ENCODE results near the gene SRPK2. TPM values are rescaled to one million over a fixed set of nuclear protein-coding genes. Genes with fewer than 3 reads are reported as not detected.
A peak's percentile ranks its signal among the peaks of the same experiment; 100 is the strongest.

Gene SRPK2
- total RNA-seq, 1 experiment from 2014 or later = 50.5 TPM

DNA sequence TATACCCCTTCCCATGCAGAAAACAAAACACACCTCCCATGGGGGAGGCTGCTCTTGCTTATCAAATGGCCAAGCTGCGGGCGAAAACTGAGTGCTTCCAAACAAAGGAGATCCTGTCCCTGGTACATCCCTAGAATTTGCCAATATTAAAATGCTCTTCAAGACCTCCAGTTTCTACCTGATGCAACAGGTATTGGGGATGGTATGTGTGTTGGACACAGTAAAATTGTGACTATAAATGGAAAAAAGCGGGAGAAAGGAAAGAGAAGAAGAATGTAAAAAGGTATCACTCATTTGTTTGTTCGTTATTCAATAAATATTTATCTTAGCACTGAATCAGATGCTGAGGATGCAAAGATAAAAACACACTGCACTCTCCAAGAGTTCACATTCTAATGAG is 250.8 kb downstream of the SRPK2 start:
- Mint-ChIP-seq H3K27ac (peak overlapping the region; percentile 0; the same call in 1 of the 2 replicates), H3K4me1 (no peaks in the 10 kb centered on the region), H3K9me3 (no peaks in the 10 kb centered on the region), H3K27me3 (ENCODE audit: low read depth) (no peaks in the 10 kb centered on the region), H3K36me3 (peaks cover 23% of the 10 kb centered on the region), H3K4me3 (no peak overlapping the region)
- ChIA-PET POLR2A (no interaction called here), CTCF (no interaction called here)
- TF ChIP-seq ETV6 (CRISPR knock-in tag; IDR thresholded peaks at IDR 0.05) = no peak
- TF ChIP-seq, protein P1, sequence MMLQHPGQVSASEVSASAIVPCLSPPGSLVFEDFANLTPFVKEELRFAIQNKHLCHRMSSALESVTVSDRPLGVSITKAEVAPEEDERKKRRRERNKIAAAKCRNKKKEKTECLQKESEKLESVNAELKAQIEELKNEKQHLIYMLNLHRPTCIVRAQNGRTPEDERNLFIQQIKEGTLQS (CRISPR knock-in tag; conservative IDR thresholded peaks at IDR 0.05) = no peak
- TF ChIP-seq, protein P2, sequence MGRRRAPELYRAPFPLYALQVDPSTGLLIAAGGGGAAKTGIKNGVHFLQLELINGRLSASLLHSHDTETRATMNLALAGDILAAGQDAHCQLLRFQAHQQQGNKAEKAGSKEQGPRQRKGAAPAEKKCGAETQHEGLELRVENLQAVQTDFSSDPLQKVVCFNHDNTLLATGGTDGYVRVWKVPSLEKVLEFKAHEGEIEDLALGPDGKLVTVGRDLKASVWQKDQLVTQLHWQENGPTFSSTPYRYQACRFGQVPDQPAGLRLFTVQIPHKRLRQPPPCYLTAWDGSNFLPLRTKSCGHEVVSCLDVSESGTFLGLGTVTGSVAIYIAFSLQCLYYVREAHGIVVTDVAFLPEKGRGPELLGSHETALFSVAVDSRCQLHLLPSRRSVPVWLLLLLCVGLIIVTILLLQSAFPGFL (CRISPR knock-in tag; IDR thresholded peaks at IDR 0.05; ENCODE audit: borderline replicate concordance) = no peak
- TF ChIP-seq SMAD4 (CRISPR knock-in tag; IDR thresholded peaks at IDR 0.05) = no peak
- TF ChIP-seq, protein P3, sequence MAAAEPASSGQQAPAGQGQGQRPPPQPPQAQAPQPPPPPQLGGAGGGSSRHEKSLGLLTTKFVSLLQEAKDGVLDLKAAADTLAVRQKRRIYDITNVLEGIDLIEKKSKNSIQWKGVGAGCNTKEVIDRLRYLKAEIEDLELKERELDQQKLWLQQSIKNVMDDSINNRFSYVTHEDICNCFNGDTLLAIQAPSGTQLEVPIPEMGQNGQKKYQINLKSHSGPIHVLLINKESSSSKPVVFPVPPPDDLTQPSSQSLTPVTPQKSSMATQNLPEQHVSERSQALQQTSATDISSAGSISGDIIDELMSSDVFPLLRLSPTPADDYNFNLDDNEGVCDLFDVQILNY (CRISPR knock-in tag; IDR thresholded peaks at IDR 0.05) = no peak
- TF ChIP-seq, protein P4, sequence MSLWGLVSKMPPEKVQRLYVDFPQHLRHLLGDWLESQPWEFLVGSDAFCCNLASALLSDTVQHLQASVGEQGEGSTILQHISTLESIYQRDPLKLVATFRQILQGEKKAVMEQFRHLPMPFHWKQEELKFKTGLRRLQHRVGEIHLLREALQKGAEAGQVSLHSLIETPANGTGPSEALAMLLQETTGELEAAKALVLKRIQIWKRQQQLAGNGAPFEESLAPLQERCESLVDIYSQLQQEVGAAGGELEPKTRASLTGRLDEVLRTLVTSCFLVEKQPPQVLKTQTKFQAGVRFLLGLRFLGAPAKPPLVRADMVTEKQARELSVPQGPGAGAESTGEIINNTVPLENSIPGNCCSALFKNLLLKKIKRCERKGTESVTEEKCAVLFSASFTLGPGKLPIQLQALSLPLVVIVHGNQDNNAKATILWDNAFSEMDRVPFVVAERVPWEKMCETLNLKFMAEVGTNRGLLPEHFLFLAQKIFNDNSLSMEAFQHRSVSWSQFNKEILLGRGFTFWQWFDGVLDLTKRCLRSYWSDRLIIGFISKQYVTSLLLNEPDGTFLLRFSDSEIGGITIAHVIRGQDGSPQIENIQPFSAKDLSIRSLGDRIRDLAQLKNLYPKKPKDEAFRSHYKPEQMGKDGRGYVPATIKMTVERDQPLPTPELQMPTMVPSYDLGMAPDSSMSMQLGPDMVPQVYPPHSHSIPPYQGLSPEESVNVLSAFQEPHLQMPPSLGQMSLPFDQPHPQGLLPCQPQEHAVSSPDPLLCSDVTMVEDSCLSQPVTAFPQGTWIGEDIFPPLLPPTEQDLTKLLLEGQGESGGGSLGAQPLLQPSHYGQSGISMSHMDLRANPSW (CRISPR knock-in tag; conservative IDR thresholded peaks at IDR 0.05; ENCODE audit: low read depth) = no peak
- TF ChIP-seq, protein P5, sequence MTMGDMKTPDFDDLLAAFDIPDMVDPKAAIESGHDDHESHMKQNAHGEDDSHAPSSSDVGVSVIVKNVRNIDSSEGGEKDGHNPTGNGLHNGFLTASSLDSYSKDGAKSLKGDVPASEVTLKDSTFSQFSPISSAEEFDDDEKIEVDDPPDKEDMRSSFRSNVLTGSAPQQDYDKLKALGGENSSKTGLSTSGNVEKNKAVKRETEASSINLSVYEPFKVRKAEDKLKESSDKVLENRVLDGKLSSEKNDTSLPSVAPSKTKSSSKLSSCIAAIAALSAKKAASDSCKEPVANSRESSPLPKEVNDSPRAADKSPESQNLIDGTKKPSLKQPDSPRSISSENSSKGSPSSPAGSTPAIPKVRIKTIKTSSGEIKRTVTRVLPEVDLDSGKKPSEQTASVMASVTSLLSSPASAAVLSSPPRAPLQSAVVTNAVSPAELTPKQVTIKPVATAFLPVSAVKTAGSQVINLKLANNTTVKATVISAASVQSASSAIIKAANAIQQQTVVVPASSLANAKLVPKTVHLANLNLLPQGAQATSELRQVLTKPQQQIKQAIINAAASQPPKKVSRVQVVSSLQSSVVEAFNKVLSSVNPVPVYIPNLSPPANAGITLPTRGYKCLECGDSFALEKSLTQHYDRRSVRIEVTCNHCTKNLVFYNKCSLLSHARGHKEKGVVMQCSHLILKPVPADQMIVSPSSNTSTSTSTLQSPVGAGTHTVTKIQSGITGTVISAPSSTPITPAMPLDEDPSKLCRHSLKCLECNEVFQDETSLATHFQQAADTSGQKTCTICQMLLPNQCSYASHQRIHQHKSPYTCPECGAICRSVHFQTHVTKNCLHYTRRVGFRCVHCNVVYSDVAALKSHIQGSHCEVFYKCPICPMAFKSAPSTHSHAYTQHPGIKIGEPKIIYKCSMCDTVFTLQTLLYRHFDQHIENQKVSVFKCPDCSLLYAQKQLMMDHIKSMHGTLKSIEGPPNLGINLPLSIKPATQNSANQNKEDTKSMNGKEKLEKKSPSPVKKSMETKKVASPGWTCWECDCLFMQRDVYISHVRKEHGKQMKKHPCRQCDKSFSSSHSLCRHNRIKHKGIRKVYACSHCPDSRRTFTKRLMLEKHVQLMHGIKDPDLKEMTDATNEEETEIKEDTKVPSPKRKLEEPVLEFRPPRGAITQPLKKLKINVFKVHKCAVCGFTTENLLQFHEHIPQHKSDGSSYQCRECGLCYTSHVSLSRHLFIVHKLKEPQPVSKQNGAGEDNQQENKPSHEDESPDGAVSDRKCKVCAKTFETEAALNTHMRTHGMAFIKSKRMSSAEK (CRISPR knock-in tag; IDR thresholded peaks at IDR 0.05; ENCODE audit: borderline replicate concordance) = no peak
- TF ChIP-seq ZNF396 (CRISPR knock-in tag; IDR thresholded peaks at IDR 0.05; ENCODE audit: borderline replicate concordance) = no peak
- TF ChIP-seq RELA (CRISPR knock-in tag; IDR thresholded peaks at IDR 0.05; ENCODE audit: borderline replicate concordance) = no peak
- no peak for TF ChIP-seq NR3C1 (CRISPR knock-in tag; conservative IDR thresholded peaks at IDR 0.05; ENCODE audit: low read depth)
- ATAC-seq = no peak
- no peak for DNase-seq (ENCODE audit: low spot score)

DNA sequence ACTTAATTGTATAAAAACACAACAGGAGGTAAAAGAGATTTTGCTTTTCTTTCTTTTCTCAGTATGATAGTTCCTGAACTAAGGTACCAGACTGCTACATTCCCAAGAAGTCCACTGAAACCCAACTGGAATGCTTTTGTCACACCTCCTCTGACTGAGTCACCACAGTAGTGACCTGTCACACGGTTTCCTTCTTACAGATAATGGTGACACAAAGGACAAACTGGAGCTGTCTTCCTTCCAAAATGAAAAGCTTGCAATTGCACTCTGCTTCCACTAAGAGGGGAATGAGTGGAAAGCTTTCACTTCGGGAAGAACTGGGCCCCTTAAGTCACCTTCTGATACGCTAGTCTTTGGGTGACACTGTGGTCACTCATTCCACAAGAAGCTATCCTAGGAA is 252.5 kb downstream of the SRPK2 start:
- Mint-ChIP-seq H3K4me3 (no peak overlapping the region), H3K4me1 (0 out of 2 replicates have a peak, but pooled peaks cover 4% of the 10 kb centered on the region), H3K36me3 (peaks cover 18% of the 10 kb centered on the region), H3K9me3 (no peaks in the 10 kb centered on the region), H3K27me3 (ENCODE audit: low read depth) (no peaks in the 10 kb centered on the region), H3K27ac (no peak overlapping the region)
- CTCF ChIA-PET = interaction anchor here (0.6 to 1.0 kb wide), 3 partner anchors 10 to 257 kb away, joined by 4 read pairs; no protein-coding TSS in a partner anchor
- POLR2A ChIA-PET = no interaction called here
- no peak for ATAC-seq
- DNase-seq (ENCODE audit: low spot score) = no peak
- TF ChIP-seq, protein P6, sequence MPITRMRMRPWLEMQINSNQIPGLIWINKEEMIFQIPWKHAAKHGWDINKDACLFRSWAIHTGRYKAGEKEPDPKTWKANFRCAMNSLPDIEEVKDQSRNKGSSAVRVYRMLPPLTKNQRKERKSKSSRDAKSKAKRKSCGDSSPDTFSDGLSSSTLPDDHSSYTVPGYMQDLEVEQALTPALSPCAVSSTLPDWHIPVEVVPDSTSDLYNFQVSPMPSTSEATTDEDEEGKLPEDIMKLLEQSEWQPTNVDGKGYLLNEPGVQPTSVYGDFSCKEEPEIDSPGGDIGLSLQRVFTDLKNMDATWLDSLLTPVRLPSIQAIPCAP (CRISPR knock-in tag; IDR thresholded peaks at IDR 0.05) = no peak
- TF ChIP-seq SP1 (CRISPR knock-in tag; conservative IDR thresholded peaks at IDR 0.05) = no peak
- TF ChIP-seq, protein P7, sequence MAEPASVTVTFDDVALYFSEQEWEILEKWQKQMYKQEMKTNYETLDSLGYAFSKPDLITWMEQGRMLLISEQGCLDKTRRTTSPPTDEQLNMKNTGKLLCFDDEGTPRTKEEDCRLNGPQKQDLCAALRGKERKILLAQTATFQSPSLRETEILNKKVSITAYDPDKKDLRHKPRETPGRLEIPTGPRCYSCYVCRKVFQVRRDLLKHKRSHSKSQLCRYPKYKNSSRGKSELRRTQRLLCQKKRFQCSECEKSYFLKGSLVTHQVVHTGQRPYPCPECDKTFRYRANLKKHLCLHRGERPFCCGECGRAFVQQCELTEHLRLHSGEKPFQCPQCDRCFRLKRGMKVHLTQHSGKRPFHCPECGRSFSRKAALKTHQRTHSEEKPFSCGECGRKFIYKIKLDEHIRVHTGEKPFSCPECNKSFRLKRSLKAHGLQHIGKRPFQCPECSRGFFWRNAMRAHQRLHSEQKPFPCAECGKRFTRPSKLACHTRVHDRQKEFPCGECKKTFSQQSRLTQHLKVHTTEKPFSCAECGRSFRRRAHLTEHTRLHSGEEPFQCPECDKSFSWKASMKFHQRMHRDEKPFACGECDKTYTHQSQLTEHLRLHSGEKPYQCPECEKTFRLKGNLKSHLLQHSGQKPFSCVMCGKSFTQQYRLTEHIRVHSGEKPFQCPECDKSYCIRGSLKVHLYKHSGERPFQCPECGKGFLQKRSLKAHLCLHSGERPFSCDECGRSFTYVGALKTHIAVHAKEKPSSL (CRISPR knock-in tag; conservative IDR thresholded peaks at IDR 0.05) = no peak
- no peak for TF ChIP-seq ZNF416 (CRISPR knock-in tag; IDR thresholded peaks at IDR 0.05)
- TF ChIP-seq CREM (CRISPR knock-in tag; IDR thresholded peaks at IDR 0.05) = no peak
- TF ChIP-seq, protein P8, sequence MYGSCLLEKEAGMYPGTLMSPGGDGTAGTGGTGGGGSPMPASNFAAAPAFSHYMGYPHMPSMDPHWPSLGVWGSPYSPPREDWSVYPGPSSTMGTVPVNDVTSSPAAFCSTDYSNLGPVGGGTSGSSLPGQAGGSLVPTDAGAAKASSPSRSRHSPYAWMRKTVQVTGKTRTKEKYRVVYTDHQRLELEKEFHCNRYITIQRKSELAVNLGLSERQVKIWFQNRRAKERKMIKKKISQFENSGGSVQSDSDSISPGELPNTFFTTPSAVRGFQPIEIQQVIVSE (CRISPR knock-in tag; IDR thresholded peaks at IDR 0.05; ENCODE audit: borderline replicate concordance) = no peak
- no peak for TF ChIP-seq SMAD3 (CRISPR knock-in tag; IDR thresholded peaks at IDR 0.05; ENCODE audit: borderline replicate concordance)
- TF ChIP-seq NFYB (CRISPR knock-in tag; conservative IDR thresholded peaks at IDR 0.05; ENCODE audit: low read depth) = no peak
- TF ChIP-seq KAT7 (CRISPR knock-in tag; IDR thresholded peaks at IDR 0.05; ENCODE audit: borderline replicate concordance) = no peak
- no peak for TF ChIP-seq TCF7 (CRISPR knock-in tag; IDR thresholded peaks at IDR 0.05; ENCODE audit: low read depth)
